Myocyte (in vitro differentiated cells): ENCODE data around the gene SLC17A8. TPM values are rescaled to one million over a fixed set of nuclear protein-coding genes. Genes with fewer than 3 reads are reported as not detected.

Source experiments
- total RNA-seq: library from RNA; depleted of rRNA; stranded (reverse); fragments of >200 nt; gene quantifications from 2 replicates; pipeline ENCODE4 v1.2.3, GENCODE V29; 2014

Gene SLC17A8
- total RNA-seq, 1 donor from 2014 or later = 0.05 TPM

Other genes with a start within 250 kb of the SLC17A8 start
- gene BLTP3B, start 214.2 kb upstream of the SLC17A8 start, total RNA-seq = 38.5 and 43.2 TPM in 2 replicates
- 23.4 and 29.4 TPM in 2 replicates for gene ACTR6, start 156.3 kb upstream of the SLC17A8 start, total RNA-seq
- 0.26 TPM in 1 of 2 replicates, not detected in the other for gene DEPDC4, start 90.0 kb upstream of the SLC17A8 start, total RNA-seq
- 61.2 and 64.4 TPM in 2 replicates for gene SCYL2, start 89.9 kb upstream of the SLC17A8 start, total RNA-seq
- gene NR1H4, start 116.8 kb downstream of the SLC17A8 start, total RNA-seq = not detected in 2 replicates
- gene GAS2L3, start 216.6 kb downstream of the SLC17A8 start, total RNA-seq = 5.3 and 10.4 TPM in 2 replicates